Cardiac muscle cell (in vitro differentiated cells and primary cell): ENCODE measurements around the gene TTC21A. TPM values are rescaled to one million over a fixed set of nuclear protein-coding genes. Genes with fewer than 3 reads are reported as not detected.
A peak's percentile ranks its signal among the peaks of the same experiment; 100 is the strongest.

Experiments
- DNase-seq, 2 donors: peaks; one replicate each; pipeline versions ENCODE4 v3.0.0 to v3.0.0-alpha.2; 2010 to 2017; ENCODE audit warnings: low read depth in 1 of 2, low spot score in 1 of 2
- H3K27ac ChIP-seq: fragments of 200-600 bp; sonication (generic); 2 replicates; pipeline ENCODE4 v1.5.1; 2016
- H3K27me3 ChIP-seq: fragments of 200-600 bp; sonication (generic); 2 replicates; pipeline ENCODE4 v1.6.0; 2016; ENCODE audit warnings: control low read depth
- H3K36me3 ChIP-seq: fragments of 200-600 bp; sonication (generic); 2 replicates; pipeline ENCODE4 v1.5.1; 2016; ENCODE audit warnings: control low read depth
- H3K4me1 ChIP-seq: fragments of 200-600 bp; sonication (generic); 2 replicates; pipeline ENCODE4 v1.8.1; 2017; ENCODE audit warnings: low read depth, mild to moderate bottlenecking, mixed run types
- H3K4me3 ChIP-seq: fragments of 200-600 bp; sonication (generic); 2 replicates; pipeline ENCODE4 v1.5.1; 2016; ENCODE audit warnings: mild to moderate bottlenecking
- H3K9me3 ChIP-seq: fragments of 200-600 bp; sonication (generic); 2 replicates; pipeline ENCODE4 v1.5.1; 2017; ENCODE audit warnings: low read depth, mild to moderate bottlenecking, control low read depth
- CTCF ChIP-seq: IDR thresholded peaks from 2 replicates; pipeline ENCODE4 v1.5.1; 2012; ENCODE audit warnings: low read depth, mild to moderate bottlenecking, low read length
- polyA plus RNA-seq: library from polyadenylated mRNA; unstranded; fragments of >200 nt; fragmentation: Nextera tagmentation; extraction: Ambion mirVana; gene quantifications from 2 replicates; pipeline ENCODE4 v1.2.1, GENCODE V29; 2016
- total RNA-seq: library from RNA; depleted of rRNA; stranded (reverse); fragments of >200 nt; gene quantifications from 2 replicates; pipeline ENCODE4 v1.2.3, GENCODE V29; 2016

Gene TTC21A
- total and polyA plus RNA-seq, 2 experiments from 2014 or later = 3.1 to 4.2 TPM

GRCh38 chr3:39082666-39083313 is 24.7 kb upstream of the TTC21A start:
- TF ChIP-seq CTCF = no peak
- no peaks in the 10 kb centered on the region for H3K4me1 ChIP-seq
- no peak overlapping the region for H3K4me3 ChIP-seq
- H3K27me3 ChIP-seq = no peaks in the 10 kb centered on the region
- no peaks in the 10 kb centered on the region for H3K9me3 ChIP-seq
- no peak for DNase-seq
- peaks cover 31% of the 10 kb centered on the region for H3K36me3 ChIP-seq
- no peak overlapping the region for H3K27ac ChIP-seq

- Histone ChIP-seq H3K4me3 (no peak overlapping the region), H3K4me1 (no peaks in the 10 kb centered on the region), H3K27me3 (no peaks in the 10 kb centered on the region), H3K36me3 (peaks cover 48% of the 10 kb centered on the region), H3K27ac (no peak overlapping the region), H3K9me3 (no peaks in the 10 kb centered on the region)
- DNase-seq = no peak
- no peak for TF ChIP-seq CTCF
These were observed 21.3 kb upstream of the TTC21A start for GRCh38 chr3:39086144-39086543.

GRCh38 chr3:39088456-39088855 is 19.0 kb upstream of the TTC21A start:
- Histone ChIP-seq H3K27ac (peak overlapping the region; percentile 46), H3K4me1 (no peaks in the 10 kb centered on the region), H3K9me3 (no peaks in the 10 kb centered on the region), H3K36me3 (peaks cover 59% of the 10 kb centered on the region), H3K4me3 (no peak overlapping the region), H3K27me3 (no peaks in the 10 kb centered on the region)
- DNase-seq = no peak
- no peak for TF ChIP-seq CTCF

- no peak for DNase-seq
- peak overlapping the region; percentile 46 for H3K27ac ChIP-seq
- H3K36me3 ChIP-seq = peaks cover 63% of the 10 kb centered on the region
These were observed 18.6 kb upstream of the TTC21A start for GRCh38 chr3:39088889-39089288.

GRCh38 chr3:39090922-39091321 is 16.6 kb upstream of the TTC21A start:
- DNase-seq = peak in 1 of 2 donors; percentile 32
- no peaks in the 10 kb centered on the region for H3K4me1 ChIP-seq
- H3K27ac ChIP-seq = no peak overlapping the region
- peaks cover 69% of the 10 kb centered on the region for H3K36me3 ChIP-seq
- no peaks in the 10 kb centered on the region for H3K27me3 ChIP-seq
- H3K4me3 ChIP-seq = no peak overlapping the region
- no peak for TF ChIP-seq CTCF
- H3K9me3 ChIP-seq = no peaks in the 10 kb centered on the region

More at GRCh38 chr3:39088889-39089288, 18.6 kb upstream of the TTC21A start:
- H3K4me1 ChIP-seq = no peaks in the 10 kb centered on the region
- TF ChIP-seq CTCF = no peak
- H3K27me3 ChIP-seq = no peaks in the 10 kb centered on the region
- H3K4me3 ChIP-seq = no peak overlapping the region
- no peaks in the 10 kb centered on the region for H3K9me3 ChIP-seq
